Measurements from ENCODE around the gene PCDHGA5.
"Not testable (repeated sequence)": the region's sequence is repeated elsewhere in the genome, so short reads cannot be mapped to it uniquely, and the experiment has no call there.

PCDHGA5 gene

GRCh38 chr5:141351591-141351990, 12.4 kb upstream of the PCDHGA5 start:
- DNase-seq (ENCODE audit: low read depth), result no peak

DNA sequence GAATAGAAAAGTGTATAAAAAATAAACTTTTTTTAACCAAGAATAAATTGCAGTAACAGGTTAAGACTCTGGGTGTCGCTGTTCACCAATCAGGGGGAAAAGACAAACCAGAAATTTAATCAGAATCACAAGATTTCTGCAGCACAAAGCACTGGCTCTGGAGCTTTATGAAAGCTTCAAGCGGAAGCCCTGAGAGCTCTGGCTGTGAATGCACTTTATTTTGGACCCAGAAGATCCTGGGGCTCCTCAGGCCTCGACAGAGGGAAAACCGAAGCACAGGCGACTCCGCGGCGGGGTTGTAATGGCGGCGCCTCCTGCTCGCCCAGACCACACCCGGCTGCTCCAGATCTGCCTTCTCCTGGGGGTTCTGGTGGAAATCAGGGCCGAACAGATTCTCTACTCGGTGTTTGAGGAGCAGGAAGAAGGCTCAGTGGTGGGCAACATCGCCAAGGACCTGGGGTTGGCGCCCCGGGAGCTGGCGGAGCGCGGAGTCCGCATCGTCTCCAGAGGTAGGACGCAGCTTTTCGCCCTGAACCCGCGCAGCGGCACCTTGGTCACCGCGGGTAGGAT, 9.0 kb upstream of the PCDHGA5 start, which contains the start of gene PCDHGA4:
PCDHGA4 (plus strand) TSS at position 122 of the 570 bp plus-strand sequence; CDS start at position 209, 87 bp downstream.
- DNase-seq (ENCODE audit: low read depth), result no peak

DNA sequence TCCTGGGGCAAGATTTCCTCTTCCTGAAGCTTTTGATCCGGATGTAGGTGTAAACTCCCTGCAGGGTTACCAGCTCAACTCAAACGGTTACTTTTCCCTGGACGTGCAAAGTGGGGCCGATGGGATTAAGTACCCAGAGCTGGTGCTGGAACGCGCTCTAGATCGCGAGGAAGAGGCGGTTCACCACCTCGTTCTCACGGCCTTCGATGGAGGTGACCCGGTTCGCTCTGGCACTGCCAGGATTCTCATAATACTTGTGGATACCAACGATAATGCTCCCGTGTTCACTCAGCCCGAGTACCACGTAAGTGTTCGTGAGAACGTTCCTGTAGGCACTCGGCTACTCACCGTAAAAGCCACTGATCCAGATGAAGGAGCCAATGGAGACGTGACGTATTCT, 8.3 kb upstream of the PCDHGA5 start:
- DNase-seq (ENCODE audit: low read depth), result no peak

GRCh38 chr5:141356133-141356532, 7.8 kb upstream of the PCDHGA5 start:
- no peak for DNase-seq (ENCODE audit: low read depth)

- DNase-seq (ENCODE audit: low read depth), result no peak
Measured at GRCh38 chr5:141356950-141357349, 7.0 kb upstream of the PCDHGA5 start.

- no peak for DNase-seq (ENCODE audit: low read depth)
Measured at GRCh38 chr5:141359790-141360426, 4.1 kb upstream of the PCDHGA5 start, which contains the start of gene PCDHGB2. Gene PCDHGB2, plus strand, starts transcription at chr5:141359994. Its CDS starts 142 bp downstream, at chr5:141360136.

GRCh38 chr5:141360685-141361084, 3.3 kb upstream of the PCDHGA5 start:
- no peak for DNase-seq (ENCODE audit: low read depth)

- no peak for DNase-seq (ENCODE audit: low read depth)
Measured at GRCh38 chr5:141362719-141363118, 1.2 kb upstream of the PCDHGA5 start.

- DNase-seq (ENCODE audit: low read depth), result no peak
Measured at GRCh38 chr5:141366016-141366896, 2.3 kb downstream of the PCDHGA5 start.

GRCh38 chr5:141369994-141370848, 6.3 kb downstream of the PCDHGA5 start, which contains the start of gene PCDHGB3:
Gene PCDHGB3, plus strand, starts transcription at chr5:141370242. Its CDS starts 153 bp downstream, at chr5:141370395.
- DNase-seq (ENCODE audit: low read depth), result no peak

- no peak for DNase-seq (ENCODE audit: low read depth)
Measured at GRCh38 chr5:141371572-141372475, 7.9 kb downstream of the PCDHGA5 start.

DNA sequence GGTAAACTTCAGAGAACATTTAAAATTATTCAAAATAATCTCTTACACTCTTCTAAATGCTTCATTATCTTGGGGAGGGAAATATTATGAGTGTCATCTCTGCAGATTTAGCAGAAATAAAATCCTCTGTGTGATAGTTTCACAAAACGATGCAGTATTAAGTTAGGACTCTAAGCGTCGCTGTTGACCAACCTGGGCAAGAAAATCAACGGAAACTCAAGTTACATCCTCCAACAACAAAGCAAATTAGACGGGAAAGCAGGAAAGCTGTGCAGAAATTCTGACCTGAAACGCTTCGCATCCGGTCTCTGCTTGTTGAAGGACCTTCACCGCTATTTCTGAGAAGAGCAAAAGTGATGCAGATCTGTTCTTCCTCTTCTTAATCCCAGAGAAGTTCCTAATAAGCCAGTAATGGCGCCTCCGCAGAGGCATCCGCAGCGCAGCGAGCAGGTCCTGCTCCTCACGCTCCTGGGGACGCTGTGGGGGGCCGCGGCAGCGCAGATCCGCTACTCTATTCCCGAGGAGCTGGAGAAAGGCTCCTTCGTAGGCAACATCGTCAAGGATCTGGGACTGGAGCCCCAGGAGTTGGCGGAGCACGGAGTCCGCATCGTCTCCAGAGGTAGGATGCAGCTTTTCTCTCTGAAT, 9.8 kb downstream of the PCDHGA5 start, which contains the start of gene PCDHGA6:
PCDHGA6 (plus strand) TSS at position 219 of the 645 bp plus-strand sequence; CDS start at position 412, 193 bp downstream.
- DNase-seq (ENCODE audit: low read depth), result no peak

DNA sequence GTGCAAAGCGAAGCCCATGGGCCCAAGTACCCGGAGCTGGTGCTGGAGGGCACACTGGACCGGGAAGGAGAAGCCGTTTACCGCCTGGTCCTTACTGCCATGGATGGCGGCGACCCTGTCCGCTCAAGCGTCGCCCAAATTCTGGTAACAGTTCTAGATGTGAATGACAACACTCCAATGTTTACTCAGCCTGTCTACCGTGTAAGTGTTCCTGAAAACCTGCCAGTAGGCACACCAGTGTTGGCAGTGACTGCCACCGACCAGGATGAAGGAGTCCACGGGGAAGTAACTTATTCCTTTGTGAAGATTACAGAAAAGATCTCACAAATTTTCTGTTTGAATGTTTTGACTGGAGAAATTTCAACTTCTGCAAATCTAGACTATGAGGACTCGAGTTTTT, 10.7 kb downstream of the PCDHGA5 start:
- DNase-seq (ENCODE audit: low read depth), result no peak

GRCh38 chr5:141375444-141376155, 11.6 kb downstream of the PCDHGA5 start:
- DNase-seq (ENCODE audit: low read depth), result not testable (repeated sequence)

- no peak for DNase-seq (ENCODE audit: low read depth)
Measured at GRCh38 chr5:141382469-141383294, 18.7 kb downstream of the PCDHGA5 start, which contains the start of gene PCDHGA7. Gene PCDHGA7, plus strand, starts transcription at chr5:141382742. Its CDS starts 158 bp downstream, at chr5:141382900.

GRCh38 chr5:141383345-141383744, 19.4 kb downstream of the PCDHGA5 start:
- DNase-seq (ENCODE audit: low read depth), result no peak

DNA sequence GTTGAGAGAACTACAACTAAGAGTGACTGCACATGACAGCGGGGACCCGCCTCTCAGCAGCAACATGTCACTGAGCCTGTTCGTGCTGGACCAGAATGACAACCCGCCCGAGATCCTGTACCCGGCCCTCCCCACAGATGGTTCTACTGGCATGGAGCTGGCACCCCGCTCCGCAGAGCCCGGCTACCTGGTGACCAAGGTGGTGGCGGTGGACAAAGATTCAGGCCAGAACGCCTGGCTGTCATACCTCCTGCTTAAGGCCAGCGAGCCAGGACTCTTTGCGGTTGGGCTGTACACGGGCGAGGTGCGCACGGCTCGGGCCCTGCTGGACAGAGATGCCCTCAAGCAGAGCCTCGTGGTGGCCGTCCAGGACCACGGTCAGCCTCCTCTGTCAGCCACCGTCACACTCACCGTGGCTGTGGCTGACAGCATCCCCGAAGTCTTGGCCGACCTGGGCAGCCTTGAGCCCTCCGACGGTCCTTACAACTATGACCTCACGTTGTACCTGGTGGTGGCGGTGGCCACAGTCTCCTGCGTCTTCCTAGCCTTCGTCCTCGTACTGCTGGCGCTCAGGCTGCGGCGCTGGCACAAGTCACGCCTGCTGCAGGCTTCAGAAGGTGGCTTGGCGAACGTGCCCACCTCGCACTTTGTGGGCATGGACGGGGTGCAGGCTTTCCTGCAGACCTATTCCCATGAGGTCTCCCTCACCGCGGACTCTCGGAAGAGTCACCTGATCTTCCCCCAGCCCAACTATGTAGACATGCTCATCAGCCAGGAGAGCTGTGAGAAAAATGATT, 20.7 kb downstream of the PCDHGA5 start:
- no peak for DNase-seq (ENCODE audit: low read depth)
